Retinal pigment epithelial cell (primary cell): ENCODE measurements around the gene OPN1SW.

Experiments
- DNase-seq: peaks from one replicate; pipeline ENCODE4 v3.0.0-alpha.2; 2010; ENCODE audit warnings: low read depth
- H3K4me3 ChIP-seq: 2 replicates; pipeline ENCODE4 v1.5.1; 2011; ENCODE audit warnings: mild to moderate bottlenecking, low read length, control low read depth, moderate library complexity
- CTCF ChIP-seq: conservative IDR thresholded peaks from 2 replicates; pipeline ENCODE4 v1.5.1; 2011; ENCODE audit warnings: low read depth, low read length, control low read depth, inconsistent platforms

OPN1SW gene

GRCh38 chr7:128747327-128748079, 28.1 kb downstream of the OPN1SW start:
- TF ChIP-seq CTCF, result no peak
- H3K4me3 ChIP-seq, result no peak overlapping the region
- DNase-seq, result no peak

GRCh38 chr7:128745706-128746105, 29.9 kb downstream of the OPN1SW start:
- H3K4me3 ChIP-seq, result no peak overlapping the region
- TF ChIP-seq CTCF, result no peak
- no peak for DNase-seq

GRCh38 chr7:128744366-128744905, 31.2 kb downstream of the OPN1SW start:
- no peak overlapping the region for H3K4me3 ChIP-seq
- no peak for TF ChIP-seq CTCF
- DNase-seq, result no peak

- no peak overlapping the region for H3K4me3 ChIP-seq
- no peak for TF ChIP-seq CTCF
- DNase-seq, result peak; percentile 34
Measured at GRCh38 chr7:128743112-128743772, 32.4 kb downstream of the OPN1SW start.

GRCh38 chr7:128742206-128742605, 33.4 kb downstream of the OPN1SW start:
- TF ChIP-seq CTCF, result no peak
- H3K4me3 ChIP-seq, result no peak overlapping the region
- DNase-seq, result no peak

- no peak for TF ChIP-seq CTCF
- peak overlapping the region; percentile 84 for H3K4me3 ChIP-seq
Measured at GRCh38 chr7:128741491-128741890, 34.1 kb downstream of the OPN1SW start.

More at GRCh38 chr7:128741491-128741890, 34.1 kb downstream of the OPN1SW start:
- no peak for DNase-seq
